Hematopoietic multipotent progenitor cell (in vitro differentiated cells): ENCODE measurements around the gene RBAK. TPM values are rescaled to one million over a fixed set of nuclear protein-coding genes. Genes with fewer than 3 reads are reported as not detected.
A peak's percentile ranks its signal among the peaks of the same experiment; 100 is the strongest.
"Not testable (repeated sequence)": the region's sequence is repeated elsewhere in the genome, so short reads cannot be mapped to it uniquely, and the experiment has no call there.

Experiments used
- DNase-seq, 3 donors: peaks; one replicate each; pipeline ENCODE4 v3.0.0-alpha.2; 2011 to 2015; ENCODE audit warnings: low read depth in 2 of 3, low spot score in 2 of 3
- total RNA-seq: library from RNA; depleted of rRNA; stranded (reverse); fragments of >200 nt; gene quantifications from one replicate; pipeline ENCODE4 v1.2.3, GENCODE V29; 2012

The RBAK gene
- total RNA-seq, 1 donor: 3.0 TPM

GRCh38 chr7:5047127-5047526 lies 1.5 kb downstream of the RBAK start:
- DNase-seq: not testable (repeated sequence)

GRCh38 chr7:5050676-5051075 lies 5.0 kb downstream of the RBAK start:
- no peak for DNase-seq

- not testable (repeated sequence) for DNase-seq
Observed at GRCh38 chr7:5051731-5052130, 6.1 kb downstream of the RBAK start.

GRCh38 chr7:5053175-5053574 lies 7.5 kb downstream of the RBAK start:
- DNase-seq: no peak

- DNase-seq: no peak
Observed at GRCh38 chr7:5063698-5064097, 18.0 kb downstream of the RBAK start.

- DNase-seq: peak in 1 of 3 donors; percentile 50
Observed at GRCh38 chr7:5064391-5065106, 18.9 kb downstream of the RBAK start.

- no peak for DNase-seq
Observed at GRCh38 chr7:5065107-5065407, 19.4 kb downstream of the RBAK start.

- DNase-seq: no peak
Observed at GRCh38 chr7:5068521-5068920, 22.9 kb downstream of the RBAK start.

- no peak for DNase-seq
Observed at GRCh38 chr7:5070206-5070605, 24.5 kb downstream of the RBAK start.

GRCh38 chr7:5075187-5075586 lies 29.5 kb downstream of the RBAK start:
- not testable (repeated sequence) for DNase-seq

GRCh38 chr7:5077740-5078139 lies 32.1 kb downstream of the RBAK start:
- peak in 1 of 3 donors; percentile 19 for DNase-seq

GRCh38 chr7:5082806-5083205 lies 37.1 kb downstream of the RBAK start:
- DNase-seq: no peak

GRCh38 chr7:5083311-5083711 lies 37.7 kb downstream of the RBAK start:
- no peak for DNase-seq

- no peak for DNase-seq
Observed at GRCh38 chr7:5086256-5086655, 40.6 kb downstream of the RBAK start.

GRCh38 chr7:5088228-5088833 lies 42.7 kb downstream of the RBAK start:
- DNase-seq: not testable (repeated sequence)

GRCh38 chr7:5088906-5089305 lies 43.2 kb downstream of the RBAK start:
- DNase-seq: no peak

GRCh38 chr7:5093948-5094347 lies 48.3 kb downstream of the RBAK start:
- DNase-seq: no peak

GRCh38 chr7:5094641-5095040 lies 49.0 kb downstream of the RBAK start:
- DNase-seq: peak in 1 of 3 donors; percentile 10

- DNase-seq: no peak
Observed at GRCh38 chr7:5116359-5116758, 70.7 kb downstream of the RBAK start.

GRCh38 chr7:5117095-5117970 lies 71.7 kb downstream of the RBAK start:
- DNase-seq: no peak
